HL-60/S4 treated with retinoic acid at 250 ng/mL for 4 days and 3 days (cell line): Measurements from ENCODE around the gene OVOL3.

Source experiments
- in situ Hi-C: fragments of 300-500 bp; cut with MboI; formaldehyde crosslinking; loops from 2 replicates; pipeline ENCODE4 v1.7.0; 2022; ENCODE audit warnings: low sequenced_read_pairs

The OVOL3 gene

DNA sequence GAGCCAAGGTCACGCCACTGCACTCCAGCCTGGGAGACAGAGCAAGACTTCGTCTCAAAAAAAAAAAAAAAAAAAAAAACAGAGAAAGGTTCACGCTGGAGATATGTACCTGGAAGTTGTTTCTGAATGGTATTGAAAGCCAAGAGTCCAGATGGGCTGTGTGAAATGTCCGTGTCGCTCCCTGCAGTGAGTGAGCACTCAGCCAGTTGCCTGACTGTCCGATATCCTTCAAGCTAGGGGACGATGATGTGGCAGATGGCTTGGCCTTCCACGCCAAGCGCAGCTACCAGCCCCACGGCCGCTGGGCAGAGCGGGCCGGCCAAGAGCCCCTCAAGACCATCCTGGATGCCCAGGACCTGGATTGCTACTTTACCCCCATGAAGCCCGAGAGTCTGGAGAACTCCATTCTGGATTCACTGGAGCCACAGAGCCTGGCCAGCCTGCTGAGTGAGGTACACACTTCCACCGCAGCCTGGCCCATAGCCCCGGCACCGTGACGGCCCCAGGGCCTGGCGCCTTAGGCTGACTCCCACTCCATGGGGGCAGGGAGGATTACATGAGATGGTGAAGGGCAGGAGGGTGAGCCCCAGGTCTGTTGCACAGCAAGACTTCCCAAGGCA, 11.7 kb upstream of the OVOL3 start:
- in situ Hi-C loops = no loop called here

DNA sequence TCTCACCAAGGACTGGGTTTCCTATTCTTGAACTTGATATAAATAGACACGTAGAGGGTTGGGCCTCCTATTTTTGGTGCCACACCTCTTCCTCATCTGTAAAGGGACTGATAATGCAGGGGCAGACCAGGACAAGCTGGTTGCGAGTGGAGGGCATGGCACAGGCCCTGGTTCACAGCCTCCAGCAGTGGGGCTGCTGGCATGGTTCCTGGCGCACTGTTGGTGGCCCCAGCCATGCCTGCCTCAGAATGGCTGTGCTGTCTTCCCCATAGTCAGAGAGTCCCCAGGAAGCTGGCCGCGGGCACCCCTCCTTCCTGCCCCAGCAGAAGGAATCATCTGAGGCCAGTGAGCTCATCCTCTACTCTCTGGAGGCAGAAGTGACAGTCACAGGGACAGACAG, 10.5 kb upstream of the OVOL3 start:
- in situ Hi-C loops = no loop called here

DNA sequence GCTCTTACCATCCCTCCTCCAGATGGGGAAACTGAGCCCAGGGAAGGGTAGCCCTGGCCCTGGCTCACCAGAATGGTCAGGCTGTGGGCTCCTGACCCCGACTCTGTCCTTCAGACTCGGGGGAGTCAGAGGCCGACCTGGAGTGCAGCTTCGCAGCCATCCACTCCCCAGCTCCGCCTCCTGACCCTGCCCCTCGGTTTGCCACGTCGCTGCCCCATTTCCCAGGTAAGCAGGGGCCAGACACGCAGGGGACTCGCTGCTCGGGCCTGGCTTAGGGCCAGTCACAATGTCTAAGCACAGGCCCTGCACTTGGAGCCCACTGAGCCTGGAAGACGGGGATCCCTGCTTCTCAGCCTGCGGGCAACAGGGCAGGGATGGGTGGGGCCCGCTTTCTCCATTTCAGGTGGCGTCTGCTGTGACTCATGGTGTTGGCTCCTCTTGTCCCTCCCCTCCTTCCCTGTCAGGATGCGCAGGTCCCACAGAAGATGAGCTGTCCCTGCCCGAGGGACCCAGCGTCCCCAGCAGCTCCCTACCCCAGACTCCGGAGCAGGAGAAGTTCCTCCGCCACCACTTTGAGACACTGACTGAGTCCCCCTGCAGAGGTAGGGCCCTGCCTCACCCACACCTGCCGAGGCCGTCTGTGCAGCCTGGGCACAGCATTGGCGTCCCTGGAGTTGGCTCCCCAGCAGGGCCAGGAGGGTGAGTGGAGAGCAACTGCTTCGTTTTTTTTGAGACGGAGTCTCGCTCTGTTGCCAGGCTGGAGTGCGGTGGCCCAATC, 9.2 kb upstream of the OVOL3 start:
- in situ Hi-C loops = no loop called here

- in situ Hi-C loops = no loop called here
Observed at GRCh38 chr19:36103040-36103626, 7.8 kb upstream of the OVOL3 start.

GRCh38 chr19:36103842-36104552, 6.9 kb upstream of the OVOL3 start:
- in situ Hi-C loops = no loop called here

DNA sequence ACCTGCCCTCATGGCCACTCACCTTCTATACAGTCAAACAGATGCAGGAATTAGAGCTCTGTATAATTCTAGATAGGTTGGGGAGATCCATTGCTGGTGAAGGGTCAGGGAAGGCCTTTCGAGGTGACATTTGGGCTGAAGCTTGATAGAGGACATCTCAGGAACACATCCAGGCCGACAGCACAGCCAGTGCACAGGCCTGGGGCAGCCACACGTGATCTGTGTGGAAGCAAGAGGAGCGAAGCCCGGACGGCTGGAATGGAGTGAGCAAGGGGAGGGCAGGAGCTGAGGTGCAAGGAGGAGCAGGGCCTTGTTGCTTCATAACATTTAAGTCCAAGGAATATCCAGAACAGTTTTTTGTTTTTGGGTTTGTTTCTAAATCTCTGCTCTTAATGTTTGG, 4.5 kb upstream of the OVOL3 start:
- in situ Hi-C loops = no loop called here

- in situ Hi-C loops = no loop called here
Observed at GRCh38 chr19:36106991-36107390, 4.0 kb upstream of the OVOL3 start.

GRCh38 chr19:36108684-36109083, 2.3 kb upstream of the OVOL3 start:
- in situ Hi-C loops = no loop called here

DNA sequence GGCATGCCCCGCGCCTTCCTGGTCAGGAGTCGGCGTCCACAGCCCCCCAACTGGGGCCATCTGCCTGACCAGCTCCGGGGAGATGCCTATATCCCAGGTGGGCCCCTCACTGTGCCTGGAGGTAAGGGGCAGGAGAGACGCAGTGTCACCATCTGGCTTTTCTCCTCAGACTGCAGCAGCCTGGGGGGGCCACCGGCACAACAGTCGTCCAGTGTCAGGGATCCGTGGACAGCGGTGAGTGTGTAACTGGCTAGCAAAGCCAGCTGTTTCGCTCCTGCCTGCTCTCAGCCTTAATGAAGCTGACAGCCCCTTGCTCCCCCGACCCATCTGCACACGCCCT, 227 bp downstream of the OVOL3 start:
- in situ Hi-C loops = no loop called here

DNA sequence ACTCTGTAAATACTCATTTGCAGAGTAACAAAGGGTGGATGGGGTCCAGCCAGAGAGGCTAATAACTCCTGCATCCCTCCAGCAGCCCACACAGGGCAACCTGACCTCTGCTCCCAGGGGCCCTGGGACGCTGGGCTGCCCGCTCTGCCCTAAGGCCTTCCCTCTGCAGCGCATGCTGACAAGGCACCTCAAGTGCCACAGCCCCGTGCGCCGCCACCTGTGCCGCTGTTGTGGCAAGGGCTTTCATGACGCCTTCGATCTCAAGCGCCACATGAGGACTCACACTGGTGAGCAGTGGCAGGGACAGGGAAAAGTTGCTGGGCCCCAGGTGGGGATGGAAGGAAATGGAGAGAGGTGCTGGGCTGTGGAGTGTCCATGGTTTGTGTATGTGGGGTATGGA, 1.7 kb downstream of the OVOL3 start:
- in situ Hi-C loops = no loop called here

GRCh38 chr19:36113425-36113824, 2.5 kb downstream of the OVOL3 start:
- in situ Hi-C loops = no loop called here

- in situ Hi-C loops = no loop called here
Observed at GRCh38 chr19:36113894-36114720, 3.2 kb downstream of the OVOL3 start.

- in situ Hi-C loops = no loop called here
Observed at GRCh38 chr19:36114721-36115452, 3.9 kb downstream of the OVOL3 start, which contains the start of gene POLR2I. TSS of gene POLR2I (minus strand) at chr19:36114875. CDS start at chr19:36114856, 19 bp downstream.

GRCh38 chr19:36115453-36116343, 4.8 kb downstream of the OVOL3 start, which contains the start of gene TBCB:
TSS of gene TBCB (plus strand) at chr19:36115468. CDS start at chr19:36115561, 93 bp downstream.
- in situ Hi-C loops = no loop called here

- in situ Hi-C loops = no loop called here
Observed at GRCh38 chr19:36116344-36116637, 5.3 kb downstream of the OVOL3 start.

DNA sequence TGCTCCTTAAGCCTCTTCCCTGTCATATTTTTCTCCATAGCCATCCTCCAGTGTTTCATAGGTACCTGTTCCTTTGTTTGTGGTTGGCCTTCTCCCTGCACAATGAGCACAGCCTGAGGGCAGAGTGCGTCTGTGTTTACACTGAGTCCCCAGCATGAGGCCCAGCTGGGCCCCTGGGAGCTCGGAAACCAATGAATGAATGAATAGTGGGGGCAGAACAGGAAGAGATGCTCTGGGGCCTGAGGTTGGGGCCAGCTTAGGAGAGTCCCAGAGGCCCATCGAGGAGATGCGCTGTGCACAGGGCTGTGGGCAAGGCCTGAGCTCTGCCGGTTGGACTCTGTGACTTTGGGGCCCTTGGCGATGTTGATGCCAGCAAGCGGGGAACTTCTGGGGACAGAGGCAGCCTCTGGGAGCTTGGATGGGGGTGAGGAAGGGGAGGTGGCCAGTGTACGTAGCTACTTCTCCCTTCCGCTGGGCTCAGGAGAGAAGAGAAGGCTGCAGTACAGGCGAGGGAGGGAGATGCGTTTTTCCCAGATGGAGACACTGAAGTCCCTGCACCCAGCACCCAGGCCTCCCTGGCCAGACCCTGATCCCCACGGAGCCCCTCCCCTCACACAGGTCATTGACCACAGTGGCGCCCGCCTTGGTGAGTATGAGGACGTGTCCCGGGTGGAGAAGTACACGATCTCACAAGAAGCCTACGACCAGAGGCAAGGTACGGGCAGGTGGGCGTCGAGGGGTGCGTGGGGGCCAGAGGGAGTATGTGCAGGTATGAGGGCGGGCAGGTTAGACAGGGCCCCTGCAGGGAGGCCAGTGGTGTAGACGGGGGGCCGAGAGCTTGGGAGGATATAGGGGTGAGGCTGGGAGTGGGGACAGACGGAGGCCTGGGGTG, 9.4 kb downstream of the OVOL3 start:
- in situ Hi-C loops = no loop called here

DNA sequence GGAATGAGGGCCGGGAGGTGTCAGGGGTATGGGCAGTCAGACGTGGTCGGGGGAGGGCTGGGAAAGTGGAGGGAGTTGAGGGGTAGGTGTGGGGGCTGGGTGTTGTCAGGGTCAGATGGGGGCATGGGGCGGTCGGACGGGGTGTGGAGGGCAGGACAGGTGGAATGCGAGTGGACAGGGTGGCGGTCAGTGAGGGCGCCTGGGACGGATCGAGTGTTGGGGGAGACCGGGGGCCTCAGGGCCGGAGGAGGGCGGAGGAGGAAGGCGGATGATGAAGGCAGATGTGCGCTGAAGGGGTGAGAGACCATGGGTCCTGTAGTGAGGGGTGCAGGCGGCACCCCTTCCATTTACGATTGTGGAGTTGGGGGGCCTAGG, 10.0 kb downstream of the OVOL3 start:
- in situ Hi-C loops = no loop called here

DNA sequence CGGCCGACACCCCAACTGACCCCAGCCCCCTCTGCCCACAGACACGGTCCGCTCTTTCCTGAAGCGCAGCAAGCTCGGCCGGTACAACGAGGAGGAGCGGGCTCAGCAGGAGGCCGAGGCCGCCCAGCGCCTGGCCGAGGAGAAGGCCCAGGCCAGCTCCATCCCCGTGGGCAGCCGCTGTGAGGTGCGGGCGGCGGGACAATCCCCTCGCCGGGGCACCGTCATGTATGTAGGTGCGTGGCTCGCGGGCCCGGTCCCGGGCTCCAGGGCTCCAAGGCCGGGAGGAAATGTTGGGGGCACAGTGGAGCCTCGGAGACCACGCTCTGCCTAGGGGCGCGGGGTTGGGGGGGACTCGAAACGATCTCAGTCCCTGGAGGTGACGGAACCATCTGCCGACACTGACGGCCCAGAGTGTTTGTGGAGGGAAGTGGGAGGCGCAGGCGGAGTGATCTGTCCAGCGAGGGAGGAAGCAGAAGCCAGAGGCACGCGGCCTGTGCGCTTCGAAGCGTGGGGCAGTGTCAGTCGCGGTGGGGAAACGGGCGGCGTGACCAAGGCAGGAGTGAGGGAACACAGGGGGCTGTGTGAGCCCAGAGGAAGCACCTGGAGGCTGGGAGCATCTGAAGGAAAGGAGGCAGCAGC, 10.7 kb downstream of the OVOL3 start:
- in situ Hi-C loops = no loop called here
